Fibroblast of skin of back (primary cell): Measurements from ENCODE around the gene FREY1.

ENCODE experiments used
- DNase-seq: peaks from one replicate; pipeline ENCODE4 v3.0.0-alpha.2; 2013

Gene FREY1

DNA sequence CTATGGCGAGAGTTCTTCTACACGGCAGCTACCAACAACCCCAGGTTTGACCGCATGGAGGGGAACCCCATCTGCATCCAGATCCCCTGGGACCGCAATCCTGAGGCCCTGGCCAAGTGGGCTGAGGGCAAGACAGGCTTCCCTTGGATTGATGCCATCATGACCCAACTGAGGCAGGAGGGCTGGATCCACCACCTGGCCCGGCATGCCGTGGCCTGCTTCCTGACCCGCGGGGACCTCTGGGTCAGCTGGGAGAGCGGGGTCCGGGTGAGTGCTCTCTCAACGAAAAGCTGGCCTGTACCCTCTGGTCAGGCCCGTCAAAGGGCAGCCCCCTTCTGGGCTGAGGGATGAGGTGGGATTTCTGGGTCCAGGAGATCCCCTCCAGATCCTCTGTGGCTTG, 37.5 kb downstream of the FREY1 start:
- DNase-seq: no peak

GRCh38 chr11:45864041-45864440, 43.0 kb downstream of the FREY1 start:
- DNase-seq: no peak

DNA sequence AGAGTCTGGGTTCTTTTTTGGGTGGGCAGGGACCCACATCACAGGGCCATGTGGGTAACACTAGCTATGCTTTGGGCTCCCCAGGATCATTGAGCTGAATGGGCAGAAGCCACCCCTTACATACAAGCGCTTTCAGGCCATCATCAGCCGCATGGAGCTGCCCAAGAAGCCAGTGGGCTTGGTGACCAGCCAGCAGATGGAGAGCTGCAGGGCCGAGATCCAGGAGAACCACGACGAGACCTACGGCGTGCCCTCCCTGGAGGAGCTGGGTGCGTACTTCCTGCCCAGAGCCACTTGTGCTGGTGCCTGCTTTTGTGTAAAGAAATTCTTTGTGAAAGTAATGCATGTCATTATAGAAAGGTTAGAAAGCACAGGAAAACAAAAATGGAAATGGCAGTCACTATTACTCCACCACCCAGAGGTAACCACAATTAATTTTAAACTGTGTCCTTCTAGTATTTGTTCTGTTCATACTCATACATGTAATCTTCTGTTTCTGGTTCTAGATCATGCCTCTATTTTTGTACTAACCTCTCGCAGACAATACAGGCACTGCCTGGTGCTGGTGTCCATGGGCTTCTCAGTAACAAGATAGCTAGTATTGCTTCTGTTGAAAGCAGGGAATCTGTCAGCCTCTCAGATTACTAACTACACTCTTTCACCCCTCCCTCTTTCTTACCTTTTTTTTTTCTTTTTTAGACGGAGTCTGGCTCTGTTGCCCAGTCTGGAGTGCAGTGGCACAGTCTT, 46.1 kb downstream of the FREY1 start:
- DNase-seq: no peak

DNA sequence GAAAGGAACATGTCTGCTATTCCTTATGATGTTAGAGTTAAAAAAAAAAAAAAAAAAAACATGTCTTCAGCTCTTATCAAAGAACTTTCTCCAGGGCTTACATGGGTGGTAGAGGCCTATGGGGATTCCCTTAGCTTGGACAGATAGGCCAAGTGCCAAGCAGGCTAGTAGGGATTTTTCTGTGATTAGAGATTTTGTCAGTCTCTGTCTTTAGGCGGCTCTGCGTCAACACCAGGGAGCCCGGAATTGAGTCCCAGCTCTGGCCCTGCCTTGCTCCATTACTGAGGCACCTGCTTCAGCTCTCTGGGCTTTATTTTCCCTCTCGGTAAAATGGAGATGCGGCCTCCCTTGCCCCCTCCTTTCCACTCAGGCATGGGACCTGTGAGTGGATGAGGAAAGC, 46.7 kb downstream of the FREY1 start:
- DNase-seq: no peak

DNA sequence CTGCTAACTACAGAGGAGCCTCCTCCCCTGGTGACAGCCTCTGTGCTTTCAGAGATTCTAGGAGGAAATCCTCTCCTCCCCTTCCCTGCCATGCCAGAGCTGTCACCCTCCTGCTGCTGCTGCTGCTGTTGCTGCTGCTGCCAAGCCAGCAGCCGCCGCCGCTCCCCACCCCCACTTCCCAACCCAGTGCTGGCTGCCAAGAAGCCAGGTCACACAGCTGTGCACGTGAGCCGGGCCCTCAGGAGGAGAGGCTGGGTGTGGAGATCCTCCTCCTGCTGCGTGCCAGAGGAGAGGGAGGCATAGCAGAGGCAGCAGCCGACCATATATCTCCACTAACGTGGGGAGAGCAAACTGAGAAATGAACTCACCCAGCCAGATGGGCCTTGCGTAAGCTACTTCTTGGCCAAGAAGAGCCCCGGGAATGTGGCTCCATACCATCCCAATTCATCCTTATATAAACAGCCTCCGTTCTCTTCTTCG, 47.4 kb downstream of the FREY1 start:
- DNase-seq: peak; percentile 96

DNA sequence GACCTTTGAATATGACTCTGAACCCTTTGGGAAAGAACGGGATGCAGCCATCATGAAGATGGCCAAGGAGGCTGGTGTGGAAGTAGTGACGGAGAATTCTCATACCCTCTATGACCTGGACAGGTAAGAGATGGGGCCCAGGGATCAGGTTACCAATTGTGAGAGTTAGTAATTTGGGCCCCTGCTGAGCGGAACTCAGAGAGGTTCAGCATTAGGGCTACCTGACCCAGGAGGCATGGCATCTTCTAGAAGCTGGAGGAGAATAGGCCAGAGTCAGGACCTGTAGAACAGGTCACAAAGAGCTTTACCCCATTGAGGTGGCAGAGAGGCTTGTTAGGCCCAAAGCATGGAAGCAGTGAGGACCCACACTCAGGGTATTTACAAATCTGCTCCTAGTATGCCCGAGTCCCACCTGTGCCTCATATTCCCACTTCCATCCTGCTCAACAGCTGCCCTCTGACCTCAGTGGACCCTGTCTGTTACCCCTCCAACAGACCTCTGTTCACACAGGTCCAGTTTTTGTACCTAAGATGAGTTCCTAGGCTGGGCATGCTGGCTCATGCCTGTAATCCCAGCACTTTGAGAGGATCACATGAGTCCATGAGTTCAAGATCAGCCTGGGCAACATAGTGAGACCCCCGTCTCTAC, 48.2 kb downstream of the FREY1 start:
- no peak for DNase-seq

GRCh38 chr11:45857961-45858474, 49.1 kb downstream of the FREY1 start:
- peak; percentile 72 for DNase-seq
